ENCODE measurements around the gene C16orf92.

GRCh38 chr16:30053376-30054015 lies 30.5 kb downstream of the C16orf92 start:
- no peak for TF ChIP-seq CTCF (IDR thresholded peaks at IDR 0.05)
- TF ChIP-seq POLR2A (IDR thresholded peaks at IDR 0.05): no peak
- TF ChIP-seq POLR2AphosphoS5 (IDR thresholded peaks at IDR 0.05): no peak
